HG03571 (cell line): Measurements from ENCODE around the gene SAMD13.

ENCODE experiments used
- ATAC-seq: cut with Tn5 transposase; IDR thresholded peaks from one replicate; pipeline ENCODE4 v1.9.1; 2021; ENCODE audit not compliant: unreplicated experiment

SAMD13 gene

GRCh38 chr1:84370266-84370665, 68.8 kb downstream of the SAMD13 start:
- ATAC-seq = no peak

GRCh38 chr1:84370831-84371394, 69.4 kb downstream of the SAMD13 start:
- ATAC-seq = no peak

- ATAC-seq = no peak
Measured at GRCh38 chr1:84373436-84374141, 72.1 kb downstream of the SAMD13 start.

GRCh38 chr1:84374991-84375696, 73.6 kb downstream of the SAMD13 start:
- ATAC-seq = no peak

- no peak for ATAC-seq
Measured at GRCh38 chr1:84376000-84376910, 74.7 kb downstream of the SAMD13 start.

GRCh38 chr1:84377480-84378095, 76.1 kb downstream of the SAMD13 start:
- ATAC-seq = no peak

GRCh38 chr1:84379138-84379916, 77.8 kb downstream of the SAMD13 start:
- ATAC-seq = no peak

- no peak for ATAC-seq
Measured at GRCh38 chr1:84379917-84380180, 78.3 kb downstream of the SAMD13 start.

GRCh38 chr1:84382127-84382526, 80.6 kb downstream of the SAMD13 start:
- no peak for ATAC-seq

GRCh38 chr1:84385347-84385746, 83.8 kb downstream of the SAMD13 start:
- ATAC-seq = no peak

GRCh38 chr1:84386716-84387479, 85.4 kb downstream of the SAMD13 start:
- no peak for ATAC-seq

- no peak for ATAC-seq
Measured at GRCh38 chr1:84387480-84388163, 86.1 kb downstream of the SAMD13 start.

GRCh38 chr1:84390226-84390625, 88.7 kb downstream of the SAMD13 start:
- no peak for ATAC-seq

- ATAC-seq = no peak
Measured at GRCh38 chr1:84398175-84399155, 97.0 kb downstream of the SAMD13 start, which contains the start of gene DNASE2B. DNASE2B (plus strand) TSS chr1:84398484; CDS start chr1:84398565, 81 bp downstream.
